HepG2 (cell line): ENCODE data around the gene ZNF213. TPM values are rescaled to one million over a fixed set of nuclear protein-coding genes. Genes with fewer than 3 reads are reported as not detected.

Experiments used
- ATAC-seq: fragments of 200-7000 bp; cut with Tn5 transposase; 3 replicates; pipeline ENCODE4 v1.9.1; 2020; ENCODE audit warnings: mild to moderate bottlenecking, moderate library complexity
- BruUV-seq: library from RNA; stranded (reverse); fragments of 400-500 nt; replicated peaks from 2 replicates; lab custom pipeline; 2021; lab: Mats Ljungman, UMichigan
- CTCF ChIA-PET: fragments of 300-600 bp; formaldehyde crosslinking; extraction: SDS; loops from one replicate; lab custom pipeline; 2021; ENCODE audit warnings: low total read pairs, inconsistent platforms, low intra/inter-chr PET ratio; lab: Yijun Ruan, JAX
- POLR2A ChIA-PET: fragments of 350-600 bp; sonication (Branson Sonifier 250); formaldehyde crosslinking; loops from one replicate; lab custom pipeline; 2020; ENCODE audit warnings: antibody characterized with exemption, inconsistent platforms; lab: Yijun Ruan, JAX
- DNase-seq: peaks from one replicate; pipeline ENCODE4 v3.0.0-alpha.2; 2015; ENCODE audit warnings: low spot score
- FAIRE-seq: peaks from 3 replicates; lab custom pipeline; 2011; peaks lifted over from hg19 to GRCh38; lab: Jason Lieb, UNC
- H2AFZ ChIP-seq: one replicate; pipeline ENCODE4 v1.6.1; 2011; ENCODE audit warnings: low read length, inconsistent platforms
- H3K27ac ChIP-seq: fragments of 300-600 bp; 3 replicates; pipeline ENCODE4 v1.8.0; 2011; ENCODE audit warnings: mixed run types, mild to moderate bottlenecking, mixed read lengths, low read length, inconsistent platforms; ENCODE audit not compliant: insufficient read depth; ENCODE audit errors: extremely low read length
- H3K27me3 ChIP-seq, 2 experiments: fragments of 200-600 bp in 1 of 2; 2 replicates in 1 of 2; 3 replicates in 1 of 2; pipeline versions ENCODE4 v1.6.0 to v1.8.0; 2011; ENCODE audit warnings: low read length in 2 of 2, mild to moderate bottlenecking in 2 of 2, moderate library complexity in 2 of 2, inconsistent platforms in 1 of 2; ENCODE audit not compliant: insufficient read depth in 2 of 2, control insufficient read depth in 1 of 2
- H3K36me3 ChIP-seq, 2 experiments: fragments of 200-600 bp in 1 of 2; replicated peaks in 1 of 2; 2 replicates in 1 of 2; 3 replicates in 1 of 2; pipeline versions ENCODE4 v1.5.1 to v1.8.0; 2011; ENCODE audit warnings: low read length in 2 of 2, inconsistent platforms in 1 of 2; ENCODE audit not compliant: insufficient read depth in 2 of 2, control insufficient read depth in 1 of 2
- H3K4me1 ChIP-seq: 2 replicates; pipeline ENCODE4 v1.5.1; 2012; ENCODE audit warnings: low read length, inconsistent platforms; ENCODE audit not compliant: insufficient read depth
- H3K4me2 ChIP-seq: 2 replicates; pipeline ENCODE4 v1.6.0; 2011; ENCODE audit warnings: low read depth, low read length, inconsistent platforms
- H3K4me3 ChIP-seq, 3 experiments: fragments of 200-600 bp in 1 of 3; sonication (generic), shearing (Covaris generic) in 1 of 3; replicated peaks in 1 of 3; 2 replicates each; pipeline ENCODE4 v1.5.1; 2011 to 2016; ENCODE audit warnings: low read length in 3 of 3, inconsistent platforms in 2 of 3, low read depth in 2 of 3, mild to moderate bottlenecking in 2 of 3, control low read depth in 1 of 3, mixed read lengths in 1 of 3; ENCODE audit not compliant: insufficient read depth in 1 of 3
- H3K79me2 ChIP-seq: one replicate; pipeline ENCODE4 v1.6.1; 2011; ENCODE audit warnings: low read length, inconsistent platforms; ENCODE audit not compliant: insufficient read depth
- H3K9ac ChIP-seq: 2 replicates; pipeline ENCODE4 v1.6.0; 2011; ENCODE audit warnings: mild to moderate bottlenecking, low read depth, low read length, inconsistent platforms; ENCODE audit not compliant: insufficient read depth
- H3K9me3 ChIP-seq: 2 replicates; pipeline ENCODE4 v1.5.1; 2012; ENCODE audit warnings: mild to moderate bottlenecking, low read length
- H4K20me1 ChIP-seq: 2 replicates; pipeline ENCODE4 v1.6.0; 2011; ENCODE audit warnings: inconsistent platforms, mild to moderate bottlenecking, low read length, moderate library complexity; ENCODE audit not compliant: insufficient read depth
- CHD4 ChIP-seq: fragments of 200-600 bp; sonication (generic); IDR thresholded peaks from 2 replicates; pipeline ENCODE4 v1.7.0; 2017; ENCODE audit warnings: mild to moderate bottlenecking, low read length, borderline replicate concordance
- TSC22D2 ChIP-seq: sonication (generic); formaldehyde crosslinking; IDR thresholded peaks from 2 replicates; pipeline ENCODE4 v1.5.1; 2020; ENCODE audit warnings: missing genetic modification reagents, mild to moderate bottlenecking, borderline replicate concordance
- ZBTB10 ChIP-seq: sonication (generic); formaldehyde crosslinking; IDR thresholded peaks from 2 replicates; pipeline ENCODE4 v1.4.0; 2020; ENCODE audit warnings: missing genetic modification reagents, borderline replicate concordance
- ZNF607 ChIP-seq: sonication (generic); formaldehyde crosslinking; IDR thresholded peaks from 2 replicates; pipeline ENCODE4 v1.5.1; 2020; ENCODE audit warnings: missing genetic modification reagents, mild to moderate bottlenecking, borderline replicate concordance
- WGBS: methylation state at CpG from one replicate; pipeline ENCODE4 v1.1.6; 2017; ENCODE audit warnings: low lambda C conversion rate; 5-methylcytosine and 5-hydroxymethylcytosine counted together
- in situ Hi-C: cut with HindIII; loops from 2 replicates; pipeline ENCODE4 v1.10.0; 2017; ENCODE audit warnings: low pct_unique_long_range_greater_than_20kb; ENCODE audit not compliant: extremely low pct_ligation_motif_present
- intact Hi-C: fragments of 100-400 bp; cut with micrococcal nuclease; formaldehyde crosslinking; loops from one replicate; pipeline ENCODE4 v1.10.0; 2022; ENCODE audit not compliant: unreplicated experiment
- polyA plus RNA-seq, 8 experiments: library from polyadenylated mRNA; depleted of rRNA in 3 of 8; stranded (reverse) in 7 of 8; unstranded in 1 of 8; fragments of >200 nt; fragmentation: Illumina TruSeq in 4 of 8; extraction: Trizol in 4 of 8; gene quantifications; 2 replicates each; pipeline versions ENCODE4 v1.2.1 to v1.2.3, GENCODE V29; 2011 to 2016; ENCODE audit warnings: low read depth in 4 of 8, missing spikeins in 1 of 8, mixed read lengths in 1 of 8; ENCODE audit not compliant: insufficient read depth in 1 of 8
- total RNA-seq, 5 experiments: library from RNA; depleted of rRNA; stranded (reverse); fragments of >200 nt; fragmentation: Illumina TruSeq; extraction: Trizol; gene quantifications; 2 replicates each; pipeline ENCODE4 v1.2.3, GENCODE V29; 2016; ENCODE audit warnings: low read depth in 1 of 5

ZNF213 gene
- total and polyA plus RNA-seq, 2 of the 13 experiments (the other 11 are each of a cell fraction or from before 2014, with no cell fraction given) = 0.59 to 0.97 TPM

DNA sequence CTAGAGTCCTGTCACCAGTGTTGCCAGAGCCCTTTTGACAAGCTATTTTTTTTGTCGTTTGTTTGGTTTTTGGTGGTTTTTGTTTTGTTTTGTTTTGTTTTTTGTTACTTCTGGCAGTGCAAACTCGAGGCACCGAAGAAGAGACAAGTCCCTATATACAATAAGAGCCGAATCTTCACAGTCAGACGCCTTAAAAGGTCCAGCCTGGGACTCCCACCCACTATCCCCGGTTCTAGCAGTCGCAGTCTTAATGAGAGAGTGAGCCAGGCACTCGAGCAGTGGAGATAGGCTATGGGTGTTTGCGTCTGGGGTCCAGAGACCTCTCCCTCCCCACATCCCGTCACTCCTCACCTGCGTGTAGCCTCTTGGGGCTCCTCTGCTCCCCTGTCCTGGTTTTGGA is 55.0 kb downstream of the ZNF213 start:
- Histone ChIP-seq H3K4me1 (peaks cover 50% of the 10 kb centered on the region), H3K4me3 (peak overlapping the region; percentile 72 to 91 (median 76)), H3K4me2 (peak overlapping the region; percentile 88), H3K79me2 (no peaks in the 10 kb centered on the region), H2AFZ (no peak overlapping the region), H3K27ac (no peak overlapping the region), H3K36me3 (no peaks in the 10 kb centered on the region), H3K9ac (0 out of 2 replicates have a peak overlapping the region, but pooled peaks have one; percentile 3), H3K27me3 (no peaks in the 10 kb centered on the region), H3K9me3 (no peaks in the 10 kb centered on the region), H4K20me1 (no peaks in the 10 kb centered on the region)
- in situ Hi-C loops = no loop called here
- DNase-seq = no peak
- no TSS peak for BruUV-seq
- ChIA-PET CTCF (no interaction called here), POLR2A (interaction anchor here (1.4 to 3.0 kb wide), 3 partner anchors 8 to 74 kb away, joined by 4 to 22 read pairs (median 7); no protein-coding TSS in a partner anchor)
- TF ChIP-seq ZNF607 (CRISPR knock-in tag) (peak; percentile 30; the same call in 1 of the 2 replicates), ZBTB10 (CRISPR knock-in tag) (no peak), CHD4 (peak; percentile 15; the same call in 1 of the 2 replicates), TSC22D2 (CRISPR knock-in tag) (0 out of 2 replicates have a peak, but pooled peaks have one; percentile 1)
- WGBS = 37% methylated on average over 10 of the region's 11 CpGs
- intact Hi-C loops = loop anchor here (5.0 kb wide), 2 partner anchors 38 to 72 kb away; no protein-coding TSS in a partner anchor
- no peak for FAIRE-seq
- no peak for ATAC-seq
